Measurements from ENCODE around the gene TRABD. TPM values are rescaled to one million over a fixed set of nuclear protein-coding genes. Genes with fewer than 3 reads are reported as not detected.

TRABD gene
- polyA plus RNA-seq, 1 of the 3 experiments (the other 2 are of a cell fraction), result 50.6 TPM

- TF ChIP-seq PBX3 (IDR thresholded peaks at IDR 0.05), result no peak
- TF ChIP-seq CHD2 (IDR thresholded peaks at IDR 0.05; ENCODE audit: low read length, partially characterized antibody), result no peak
- no peak for TF ChIP-seq RCOR1 (IDR thresholded peaks at IDR 0.05; ENCODE audit: low read length)
- TF ChIP-seq EP300 (IDR thresholded peaks at IDR 0.05; ENCODE audit: borderline replicate concordance in 1 of 2, low read depth in 1 of 2, low read length in 1 of 2), result no peak
- no peak overlapping the region for H3K27ac ChIP-seq (ENCODE audit: low read depth in 2 of 2, low read length in 1 of 2)
- H3K79me2 ChIP-seq (ENCODE audit: insufficient read depth), result peaks cover 42% of the 10 kb centered on the region
- no peaks in the 10 kb centered on the region for H3K9me2 ChIP-seq
- CTCF ChIA-PET, result no interaction called here
- H3K9me3 ChIP-seq, result no peaks in the 10 kb centered on the region
- POLR2A ChIA-PET, result no interaction called here
- no peaks in the 10 kb centered on the region for H3F3A ChIP-seq (replicated peaks; ENCODE audit: insufficient read depth)
- DNase-seq, result no peak
- H4K20me1 ChIP-seq (ENCODE audit: insufficient read depth), result 0 out of 2 replicates have a peak, but pooled peaks cover 21% of the 10 kb centered on the region
- no CpG with 5 or more reads among the region's 8 CpGs for WGBS (ENCODE audit: low lambda C conversion rate)
- no peak overlapping the region for H2AFZ ChIP-seq (ENCODE audit: low read depth)
- H3K4me2 ChIP-seq, result no peak overlapping the region
- no peak overlapping the region for H3K4me3 ChIP-seq (ENCODE audit: low read depth in 2 of 2, low read length in 1 of 2)
- no peaks in the 10 kb centered on the region for H3K27me3 ChIP-seq (ENCODE audit: insufficient read depth)
- H3K36me3 ChIP-seq (replicated peaks in 1 of 2; ENCODE audit: control insufficient read depth in 1 of 2, insufficient read depth in 2 of 2, low read length in 1 of 2), result peaks cover 0 to 38% of the 10 kb centered on the region in 2 experiments
- H3K4me1 ChIP-seq (ENCODE audit: control insufficient read depth in 1 of 2, insufficient read depth in 2 of 2, low read depth in 1 of 2, low read length in 1 of 2), result peaks cover 4 to 29% of the 10 kb centered on the region in 2 experiments; a peak in 1 of 4 replicates
- H3K9ac ChIP-seq, result no peak overlapping the region
These were observed 7.9 kb downstream of the TRABD start for GRCh38 chr22:50193621-50194020.

GRCh38 chr22:50194037-50194805, 8.5 kb downstream of the TRABD start:
- H3K4me1 ChIP-seq (ENCODE audit: control insufficient read depth in 1 of 2, insufficient read depth in 2 of 2, low read depth in 1 of 2, low read length in 1 of 2), result peaks cover 4 to 23% of the 10 kb centered on the region in 2 experiments; a peak in 1 of 4 replicates
- peaks cover 36% of the 10 kb centered on the region for H3K79me2 ChIP-seq (ENCODE audit: insufficient read depth)
- H3K27ac ChIP-seq (ENCODE audit: low read depth in 2 of 2, low read length in 1 of 2), result no peak overlapping the region
- H3K27me3 ChIP-seq (ENCODE audit: insufficient read depth), result no peaks in the 10 kb centered on the region
- peaks cover 0 to 42% of the 10 kb centered on the region in 2 experiments for H3K36me3 ChIP-seq (replicated peaks in 1 of 2; ENCODE audit: control insufficient read depth in 1 of 2, insufficient read depth in 2 of 2, low read length in 1 of 2)
- H3K4me3 ChIP-seq (ENCODE audit: low read depth in 2 of 2, low read length in 1 of 2), result no peak overlapping the region
- 0 out of 2 replicates have a peak, but pooled peaks cover 17% of the 10 kb centered on the region for H4K20me1 ChIP-seq (ENCODE audit: insufficient read depth)
- no peaks in the 10 kb centered on the region for H3K9me2 ChIP-seq
- no peaks in the 10 kb centered on the region for H3F3A ChIP-seq (replicated peaks; ENCODE audit: insufficient read depth)
- no peak overlapping the region for H3K4me2 ChIP-seq
- no peak overlapping the region for H2AFZ ChIP-seq (ENCODE audit: low read depth)
- ChIA-PET POLR2A (no interaction called here), CTCF (interaction anchor here (0.8 to 1.9 kb wide), 2 partner anchors 13 to 45 kb away, joined by 3 to 6 read pairs; no protein-coding TSS in a partner anchor)
- H3K9ac ChIP-seq, result no peak overlapping the region
- no peak for DNase-seq
- H3K9me3 ChIP-seq, result no peaks in the 10 kb centered on the region
- no peak for TF ChIP-seq SIN3A (IDR thresholded peaks at IDR 0.05; ENCODE audit: borderline replicate concordance, low read depth, low read length)
- TF ChIP-seq GABPA (IDR thresholded peaks at IDR 0.05; ENCODE audit: low read depth), result no peak
- no peak for TF ChIP-seq NRF1 (IDR thresholded peaks at IDR 0.05; ENCODE audit: low read depth, low read length)
- TF ChIP-seq RXRA (IDR thresholded peaks at IDR 0.05; ENCODE audit: borderline replicate concordance, low read depth), result no peak
- TF ChIP-seq FOXM1 (IDR thresholded peaks at IDR 0.05; ENCODE audit: low read depth), result no peak
- no peak for TF ChIP-seq ZBTB33 (IDR thresholded peaks at IDR 0.05; ENCODE audit: borderline replicate concordance, low read depth)
- TF ChIP-seq GATA2 (CRISPR knock-in tag; IDR thresholded peaks at IDR 0.05), result no peak
- no peak for TF ChIP-seq CTCF (IDR thresholded peaks at IDR 0.05)
- no peak for TF ChIP-seq YY1 (IDR thresholded peaks at IDR 0.05; ENCODE audit: low read depth)
- no peak for TF ChIP-seq RFX5 (IDR thresholded peaks at IDR 0.05; ENCODE audit: low read length)
- TF ChIP-seq SMC3 (IDR thresholded peaks at IDR 0.05; ENCODE audit: low read depth, low read length), result no peak
- TF ChIP-seq EZH2phosphoT487 (IDR thresholded peaks at IDR 0.05; ENCODE audit: borderline replicate concordance, low read depth), result no peak
- no peak for TF ChIP-seq USF2 (IDR thresholded peaks at IDR 0.05; ENCODE audit: borderline replicate concordance, low read depth, low read length)
- no peak for TF ChIP-seq POLR2AphosphoS5 (IDR thresholded peaks at IDR 0.05; ENCODE audit: low read depth, low read length)
- 93% methylated on average over 32 of the region's 44 CpGs for WGBS (ENCODE audit: low lambda C conversion rate)

All from SK-N-SH (cell line).